ENCODE measurements around the gene TRERF1.

GRCh38 chr6:42314571-42315258 is 137.0 kb downstream of the TRERF1 start:
- TF ChIP-seq YY1 (IDR thresholded peaks at IDR 0.05; ENCODE audit: insufficient read depth, insufficient read length): no peak
- TF ChIP-seq SUZ12 (IDR thresholded peaks at IDR 0.05; ENCODE audit: extremely low read depth, insufficient read depth, insufficient read length): no peak
- TF ChIP-seq ZNF274 (IDR thresholded peaks at IDR 0.05; ENCODE audit: low read depth, low read length): no peak

Data from NT2/D1 (cell line).